Common myeloid progenitor, CD34-positive (primary cell): ENCODE data around the gene MYO6. TPM values are rescaled to one million over a fixed set of nuclear protein-coding genes. Genes with fewer than 3 reads are reported as not detected.
"Not testable (repeated sequence)": the region's sequence is repeated elsewhere in the genome, so short reads cannot be mapped to it uniquely, and the experiment has no call there.

Experiments
- CTCF ChIA-PET: fragments of 350-600 bp; sonication (Branson Sonifier 250); formaldehyde crosslinking; loops from one replicate; lab custom pipeline; 2021; ENCODE audit warnings: antibody characterized with exemption; lab: Charles Lee
- POLR2A ChIA-PET: fragments of 350-600 bp; sonication (Branson Sonifier 250); formaldehyde crosslinking; loops from one replicate; lab custom pipeline; 2021; ENCODE audit warnings: antibody characterized with exemption; lab: Charles Lee
- DNase-seq, 3 donors: peaks; one replicate each; pipeline versions ENCODE4 v3.0.0 to v3.0.0-alpha.2; 2013
- H3K27ac ChIP-seq, 2 experiments: 1 replicate in 1 of 2; 2 replicates in 1 of 2; pipeline ENCODE4 v1.7.0; 2013; ENCODE audit warnings: inconsistent platforms in 2 of 2, low read length in 2 of 2, mild to moderate bottlenecking in 2 of 2, low read depth in 1 of 2, moderate library complexity in 1 of 2; ENCODE audit not compliant: severe bottlenecking in 2 of 2, insufficient read depth in 1 of 2, poor library complexity in 1 of 2
- H3K27me3 ChIP-seq, 5 experiments: replicated peaks in 2 of 5; 1 replicate in 3 of 5; 2 replicates in 2 of 5; pipeline versions ENCODE4 v1.6.1 to v1.7.0; 2013; ENCODE audit warnings: low read length in 4 of 5, mild to moderate bottlenecking in 2 of 5, moderate library complexity in 2 of 5, inconsistent platforms in 1 of 5; ENCODE audit not compliant: insufficient read depth in 5 of 5, control insufficient read depth in 4 of 5
- H3K36me3 ChIP-seq, 4 experiments: 1 replicate in 2 of 4; 2 replicates in 2 of 4; pipeline versions ENCODE4 v1.6.1 to v1.7.0; 2013; ENCODE audit warnings: low read length in 3 of 4, control low read depth in 1 of 4, mild to moderate bottlenecking in 1 of 4; ENCODE audit not compliant: control insufficient read depth in 4 of 4, insufficient read depth in 4 of 4
- H3K4me1 ChIP-seq, 4 experiments: 1 replicate in 3 of 4; 2 replicates in 1 of 4; pipeline versions ENCODE4 v1.6.1 to v1.7.1; 2013; ENCODE audit warnings: low read length in 3 of 4, mild to moderate bottlenecking in 3 of 4, control low read depth in 1 of 4, inconsistent platforms in 1 of 4, moderate library complexity in 1 of 4; ENCODE audit not compliant: control insufficient read depth in 4 of 4, insufficient read depth in 4 of 4; ENCODE audit errors: control extremely low read depth in 1 of 4
- H3K4me3 ChIP-seq, 7 experiments: 1 replicate in 4 of 7; 2 replicates in 3 of 7; pipeline versions ENCODE4 v1.5.1 to v1.7.0; 2013; ENCODE audit warnings: mild to moderate bottlenecking in 7 of 7, low read length in 6 of 7, moderate library complexity in 6 of 7, inconsistent platforms in 2 of 7, low read depth in 2 of 7, control low read depth in 1 of 7; ENCODE audit not compliant: insufficient read depth in 4 of 7, control insufficient read depth in 1 of 7; ENCODE audit errors: extremely low read depth in 1 of 7
- H3K9me3 ChIP-seq, 5 experiments: 1 replicate in 4 of 5; 2 replicates in 1 of 5; pipeline versions ENCODE4 v1.6.1 to v1.7.1; 2013; ENCODE audit warnings: low read length in 4 of 5, mild to moderate bottlenecking in 2 of 5, inconsistent platforms in 1 of 5, low read depth in 1 of 5, moderate library complexity in 1 of 5; ENCODE audit not compliant: control insufficient read depth in 4 of 5, insufficient read depth in 2 of 5; ENCODE audit errors: control extremely low read depth in 1 of 5
- WGBS: methylation state at CpG from one replicate; pipeline ENCODE4 v1.1.5; 2013; ENCODE audit not compliant: insufficient coverage; 5-methylcytosine and 5-hydroxymethylcytosine counted together
- polyA plus RNA-seq: library from polyadenylated mRNA; unstranded; fragments of 120-200 nt; gene quantifications from one replicate; pipeline ENCODE4 v1.2.1, GENCODE V29; 2013

The MYO6 gene
- 0.03 TPM for polyA plus RNA-seq

DNA sequence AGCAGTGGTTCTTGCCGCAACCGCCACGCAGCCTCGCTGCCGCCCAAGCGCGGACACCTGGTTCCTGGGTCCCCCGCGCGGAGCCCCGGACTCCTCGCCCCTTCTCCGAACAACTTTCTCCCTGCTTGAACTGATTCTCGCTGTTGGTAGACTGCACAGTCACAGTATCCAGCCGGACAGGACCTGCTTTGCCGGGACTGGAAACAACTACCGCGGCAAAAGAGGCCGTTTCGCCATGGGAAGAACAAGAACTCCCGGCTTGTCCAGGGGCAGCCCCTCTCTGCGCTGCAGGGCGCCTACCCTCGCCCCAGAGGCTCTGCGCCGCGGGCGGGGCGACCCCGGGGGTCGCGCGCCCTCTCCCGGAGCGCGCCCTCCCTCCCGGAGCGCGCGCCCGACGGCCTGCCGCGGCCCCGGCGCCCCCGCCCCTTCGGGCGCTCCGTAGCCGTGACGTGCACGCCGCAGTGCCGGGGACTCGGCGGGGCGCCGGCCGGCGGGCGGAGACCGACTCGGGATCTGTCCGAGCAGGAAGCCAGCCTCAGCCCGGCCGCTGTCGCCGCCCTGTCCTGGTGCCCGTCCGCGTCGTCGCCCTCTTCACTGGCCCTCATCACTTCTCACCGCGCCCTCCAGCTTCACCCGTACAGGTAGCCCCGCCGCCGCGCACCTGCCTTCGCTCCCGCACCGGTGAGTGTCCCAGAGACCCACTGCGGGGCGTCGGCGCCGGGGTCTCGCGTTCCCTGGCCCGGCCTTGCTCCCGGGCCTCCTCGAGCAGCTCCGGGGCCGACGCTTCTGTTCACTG is at the start of gene MYO6:
MYO6 (plus strand) TSS at position 497 of the 796 bp plus-strand sequence. CDS start 68,309 bp downstream, outside the sequence.
- WGBS, result 0% methylated on average over 83 of the region's 97 CpGs
- CTCF ChIA-PET, result no interaction called here
- Histone ChIP-seq H3K4me3 (peak within 1 kb of the TSS; percentile 38 to 83 (median 71)), H3K27ac (peak within 1 kb of the TSS in 1 of 2 experiments; percentile 25), H3K9me3 (no peaks in the 10 kb centered on the region), H3K36me3 (no peaks in the 10 kb centered on the region), H3K27me3 (peaks cover 11 to 82% (median 28%) of the 10 kb centered on the region in 5 experiments), H3K4me1 (peaks cover 9 to 17% (median 15%) of the 10 kb centered on the region in 4 experiments)
- DNase-seq, result peak; percentile 8 to 61 (median 36)
- POLR2A ChIA-PET, result no interaction called here

- WGBS, result 97% methylated on average over 4 of the region's 4 CpGs
- POLR2A ChIA-PET, H3K27ac ChIP-seq, H3K4me3 ChIP-seq, H3K27me3 ChIP-seq, H3K9me3 ChIP-seq, H3K4me1 ChIP-seq, DNase-seq: not testable (repeated sequence)
- CTCF ChIA-PET, result interaction anchor here (3.3 kb wide), 1 partner anchor 9 kb away, joined by 12 read pairs; no protein-coding TSS in a partner anchor
- peaks cover 9 to 64% (median 29%) of the 10 kb centered on the region in 4 experiments for H3K36me3 ChIP-seq
Observed at GRCh38 chr6:75708334-75708733, 40.7 kb upstream of the MYO6 start.

DNA sequence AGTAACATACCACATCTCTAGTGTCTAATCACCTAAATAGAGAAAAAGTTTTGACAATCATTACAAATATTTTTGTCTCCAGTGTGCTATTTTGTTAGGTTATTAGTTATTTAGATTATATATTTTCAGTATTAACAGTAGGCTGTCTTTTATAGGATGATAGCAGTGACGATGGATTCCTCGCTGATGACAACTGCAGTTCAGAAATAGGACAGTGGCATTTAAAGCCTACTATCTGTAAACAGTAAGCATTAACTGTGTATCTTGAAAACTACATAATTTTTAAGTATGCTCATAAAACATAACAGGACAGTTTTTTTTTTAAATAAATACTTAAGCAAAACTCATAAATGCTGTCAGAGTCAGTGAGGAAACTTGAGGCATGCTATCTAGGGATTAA is 37.9 kb upstream of the MYO6 start:
- no peaks in the 10 kb centered on the region for H3K4me1 ChIP-seq
- H3K9me3 ChIP-seq, result no peaks in the 10 kb centered on the region
- H3K27ac ChIP-seq, result no peak overlapping the region
- ChIA-PET POLR2A (no interaction called here), CTCF (interaction anchor here (1.3 kb wide), 1 partner anchor 20 kb away, joined by 3 read pairs; no protein-coding TSS in a partner anchor)
- H3K27me3 ChIP-seq, result no peaks in the 10 kb centered on the region
- no peak overlapping the region for H3K4me3 ChIP-seq
- DNase-seq, result no peak
- H3K36me3 ChIP-seq, result peaks cover 14 to 75% (median 42%) of the 10 kb centered on the region in 4 experiments
- WGBS, result no CpG with 5 or more reads among the region's 2 CpGs

- CTCF ChIA-PET, result no interaction called here
Observed at GRCh38 chr6:75719133-75719532, 29.9 kb upstream of the MYO6 start.

DNA sequence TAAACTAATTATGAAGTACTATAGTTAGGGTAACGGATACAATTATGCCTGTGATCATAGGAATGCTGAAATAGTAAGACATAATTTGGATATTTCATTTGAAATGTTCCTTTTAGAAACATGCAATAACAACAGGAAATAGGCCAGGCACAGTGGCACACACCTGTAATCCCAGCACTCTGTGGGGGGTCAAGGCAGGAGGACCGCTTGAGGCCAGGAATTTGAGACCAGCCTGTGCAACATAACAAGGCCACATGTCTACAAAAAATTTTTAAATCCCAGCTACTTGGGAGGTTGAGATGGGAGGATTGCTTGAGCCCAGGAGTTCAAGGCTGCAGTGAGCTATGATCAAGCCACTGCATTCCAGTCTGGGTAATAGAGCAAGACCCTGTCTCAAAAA is 25.7 kb upstream of the MYO6 start:
- H3K4me3 ChIP-seq, result no peak overlapping the region
- no CpG with 5 or more reads among the region's 2 CpGs for WGBS
- ChIA-PET CTCF (no interaction called here), POLR2A (no interaction called here)
- no peak for DNase-seq
- H3K9me3 ChIP-seq, result no peaks in the 10 kb centered on the region
- no peak overlapping the region for H3K27ac ChIP-seq
- H3K27me3 ChIP-seq, result no peaks in the 10 kb centered on the region
- H3K4me1 ChIP-seq, result no peaks in the 10 kb centered on the region
- H3K36me3 ChIP-seq, result no peaks in the 10 kb centered on the region

More at GRCh38 chr6:75719133-75719532, 29.9 kb upstream of the MYO6 start:
- Histone ChIP-seq H3K9me3 (no peaks in the 10 kb centered on the region), H3K27ac (no peak overlapping the region), H3K4me3 (no peak overlapping the region), H3K27me3 (no peaks in the 10 kb centered on the region), H3K36me3 (peaks cover 5 to 23% (median 15%) of the 10 kb centered on the region in 4 experiments), H3K4me1 (no peaks in the 10 kb centered on the region)
- POLR2A ChIA-PET, result no interaction called here
- 94% methylated on average over 3 of the region's 3 CpGs for WGBS
- DNase-seq, result no peak

- Histone ChIP-seq H3K4me1 (no peaks in the 10 kb centered on the region), H3K36me3 (no peaks in the 10 kb centered on the region), H3K9me3 (no peaks in the 10 kb centered on the region), H3K27ac (no peak overlapping the region), H3K4me3 (no peak overlapping the region), H3K27me3 (no peaks in the 10 kb centered on the region)
- no CpG with 5 or more reads among the region's 2 CpGs for WGBS
- ChIA-PET POLR2A (no interaction called here), CTCF (no interaction called here)
- DNase-seq, result no peak
Observed at GRCh38 chr6:75727206-75727605, 21.8 kb upstream of the MYO6 start.

DNA sequence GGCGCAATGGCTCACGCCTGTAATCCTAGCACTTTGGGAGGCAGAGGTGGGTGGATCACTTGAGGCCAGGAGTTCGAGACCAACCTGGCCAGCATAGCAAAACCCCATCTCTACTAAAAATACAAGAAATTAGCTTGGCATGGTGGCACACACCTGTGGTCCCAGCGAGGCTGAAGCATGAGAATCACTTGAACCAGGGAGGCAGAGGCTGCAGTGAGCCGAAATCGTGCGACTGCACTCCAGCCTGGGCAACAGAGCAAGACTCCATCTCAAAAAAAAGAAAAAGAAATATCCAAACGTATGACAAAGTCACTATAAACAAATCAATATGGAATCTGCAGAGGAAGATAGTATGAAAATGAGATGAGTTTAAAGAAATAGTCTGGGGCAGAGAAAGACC is 18.0 kb upstream of the MYO6 start:
- 100% methylated on average over 1 of the region's 8 CpGs for WGBS
- POLR2A ChIA-PET, CTCF ChIA-PET: not testable (repeated sequence)

More for the DNA sequence above, 18.0 kb upstream of the MYO6 start:
- not testable (repeated sequence) for H3K9me3 ChIP-seq, H3K27me3 ChIP-seq, H3K4me3 ChIP-seq, H3K4me1 ChIP-seq, H3K36me3 ChIP-seq, H3K27ac ChIP-seq, DNase-seq
